OCI-LY1 (cell line): ENCODE data around the gene DNAH8.

Experiments
- H2AFZ ChIP-seq: fragments of 200-600 bp; sonication (generic), shearing (Covaris generic); 2 replicates; pipeline ENCODE4 v1.6.0; 2014; ENCODE audit warnings: antibody characterized with exemption, mild to moderate bottlenecking, low read length
- H3F3A ChIP-seq: fragments of 200-600 bp; sonication (generic), shearing (Covaris generic); 2 replicates; pipeline ENCODE4 v1.6.0; 2014; ENCODE audit warnings: mild to moderate bottlenecking, antibody characterized with exemption, low read length, moderate library complexity; ENCODE audit not compliant: insufficient read depth
- H3K27ac ChIP-seq: fragments of 200-600 bp; sonication (generic); 2 replicates; pipeline ENCODE4 v1.5.1; 2014; ENCODE audit warnings: low read length, mixed run types, mild to moderate bottlenecking, low read depth; ENCODE audit not compliant: poor library complexity, severe bottlenecking
- H3K27me3 ChIP-seq: fragments of 200-600 bp; sonication (generic); 2 replicates; pipeline ENCODE4 v1.6.0; 2014; ENCODE audit warnings: antibody characterized with exemption, mild to moderate bottlenecking, low read length, moderate library complexity; ENCODE audit not compliant: insufficient read depth
- H3K36me3 ChIP-seq: fragments of 200-600 bp; sonication (generic); 2 replicates; pipeline ENCODE4 v1.6.1; 2014; ENCODE audit warnings: mild to moderate bottlenecking, antibody characterized with exemption, low read length, moderate library complexity, mixed read lengths; ENCODE audit not compliant: insufficient read depth
- H3K4me1 ChIP-seq: fragments of 200-600 bp; sonication (generic); 2 replicates; pipeline ENCODE4 v1.5.1; 2014; ENCODE audit warnings: mild to moderate bottlenecking, low read length, moderate library complexity; ENCODE audit not compliant: insufficient read depth, severe bottlenecking
- H3K4me2 ChIP-seq: fragments of 200-600 bp; sonication (generic), shearing (Covaris generic); 2 replicates; pipeline ENCODE4 v1.6.1; 2014; ENCODE audit warnings: low read length
- H3K4me3 ChIP-seq: fragments of 200-600 bp; sonication (generic); 2 replicates; pipeline ENCODE4 v1.5.1; 2014; ENCODE audit warnings: low read length, low read depth, mild to moderate bottlenecking, mixed read lengths; ENCODE audit not compliant: poor library complexity, severe bottlenecking
- H3K79me2 ChIP-seq: fragments of 200-600 bp; shearing (Covaris generic); 2 replicates; pipeline ENCODE4 v1.6.1; 2016; ENCODE audit warnings: mixed run types, low read length, mixed read lengths; ENCODE audit not compliant: insufficient read depth
- H3K9ac ChIP-seq: fragments of 200-600 bp; sonication (generic), shearing (Covaris generic); 2 replicates; pipeline ENCODE4 v1.6.1; 2014; ENCODE audit warnings: mild to moderate bottlenecking, low read length, mixed read lengths
- H3K9me2 ChIP-seq: fragments of 200-600 bp; sonication (generic), shearing (Covaris generic); 2 replicates; pipeline ENCODE4 v1.6.1; 2014; ENCODE audit warnings: low read depth, mild to moderate bottlenecking, low read length, mixed read lengths
- H3K9me3 ChIP-seq: fragments of 200-600 bp; shearing (Covaris generic); 2 replicates; pipeline ENCODE4 v1.6.1; 2014; ENCODE audit warnings: low read length, mixed read lengths
- H4K20me1 ChIP-seq: fragments of 200-600 bp; sonication (generic), shearing (Covaris generic); 2 replicates; pipeline ENCODE4 v1.6.0; 2016; ENCODE audit warnings: mild to moderate bottlenecking, low read length; ENCODE audit not compliant: insufficient read depth
- CTCF ChIP-seq: fragments of 200-600 bp; sonication (generic), shearing (Covaris generic); IDR thresholded peaks from 2 replicates; pipeline ENCODE4 v1.5.1; 2017; ENCODE audit warnings: mild to moderate bottlenecking, antibody characterized with exemption, low read length, moderate library complexity, mixed read lengths
- EZH2 ChIP-seq: fragments of 200-600 bp; sonication (generic), shearing (Covaris generic); IDR thresholded peaks from 2 replicates; pipeline ENCODE4 v1.8.0; 2017; ENCODE audit warnings: borderline replicate concordance, mixed run types, mild to moderate bottlenecking, antibody characterized with exemption, low read length, moderate library complexity, mixed read lengths

The DNAH8 gene

GRCh38 chr6:38676236-38676973, 38.7 kb upstream of the DNAH8 start:
- H3K79me2 ChIP-seq, result no peaks in the 10 kb centered on the region
- no peak for TF ChIP-seq CTCF
- no peaks in the 10 kb centered on the region for H3F3A ChIP-seq
- H3K27me3 ChIP-seq, result no peaks in the 10 kb centered on the region
- no peak overlapping the region for H3K9ac ChIP-seq
- H3K27ac ChIP-seq, result no peak overlapping the region
- H3K4me1 ChIP-seq, result no peaks in the 10 kb centered on the region
- no peaks in the 10 kb centered on the region for H4K20me1 ChIP-seq
- no peak overlapping the region for H3K4me3 ChIP-seq
- no peaks in the 10 kb centered on the region for H3K9me2 ChIP-seq
- H2AFZ ChIP-seq, result no peak overlapping the region
- no peaks in the 10 kb centered on the region for H3K9me3 ChIP-seq
- peaks cover 53% of the 10 kb centered on the region for H3K36me3 ChIP-seq
- no peak overlapping the region for H3K4me2 ChIP-seq

GRCh38 chr6:38676974-38677544, 38.1 kb upstream of the DNAH8 start:
- H3K4me3 ChIP-seq, result no peak overlapping the region
- H3K9me3 ChIP-seq, result no peaks in the 10 kb centered on the region
- H3K9me2 ChIP-seq, result no peaks in the 10 kb centered on the region
- no peaks in the 10 kb centered on the region for H3K27me3 ChIP-seq
- H3F3A ChIP-seq, result no peaks in the 10 kb centered on the region
- TF ChIP-seq CTCF (no peak), EZH2 (no peak)
- H3K4me2 ChIP-seq, result no peak overlapping the region
- H3K9ac ChIP-seq, result no peak overlapping the region
- H3K79me2 ChIP-seq, result no peaks in the 10 kb centered on the region
- H2AFZ ChIP-seq, result no peak overlapping the region
- H3K4me1 ChIP-seq, result no peaks in the 10 kb centered on the region
- peaks cover 60% of the 10 kb centered on the region for H3K36me3 ChIP-seq
- no peak overlapping the region for H3K27ac ChIP-seq
- no peaks in the 10 kb centered on the region for H4K20me1 ChIP-seq

GRCh38 chr6:38678178-38678760, 36.8 kb upstream of the DNAH8 start:
- H3K4me3 ChIP-seq, result no peak overlapping the region
- H3K9ac ChIP-seq, result no peak overlapping the region
- no peak overlapping the region for H2AFZ ChIP-seq
- no peak overlapping the region for H3K27ac ChIP-seq
- no peaks in the 10 kb centered on the region for H3K27me3 ChIP-seq
- no peaks in the 10 kb centered on the region for H4K20me1 ChIP-seq
- H3K36me3 ChIP-seq, result peaks cover 71% of the 10 kb centered on the region
- H3F3A ChIP-seq, result no peaks in the 10 kb centered on the region
- H3K79me2 ChIP-seq, result no peaks in the 10 kb centered on the region
- no peaks in the 10 kb centered on the region for H3K4me1 ChIP-seq
- H3K9me2 ChIP-seq, result no peaks in the 10 kb centered on the region
- no peak overlapping the region for H3K4me2 ChIP-seq
- H3K9me3 ChIP-seq, result no peaks in the 10 kb centered on the region
- TF ChIP-seq CTCF (no peak), EZH2 (no peak)
